ENCODE data around the gene RNF141. TPM values are rescaled to one million over a fixed set of nuclear protein-coding genes. Genes with fewer than 3 reads are reported as not detected.

Gene RNF141
- total and polyA plus RNA-seq, 2 of the 13 experiments (the other 11 are each of a cell fraction or from before 2014, with no cell fraction given) = 9.3 to 22.4 TPM

- no peak for TF ChIP-seq ARID4A (CRISPR knock-in tag; IDR thresholded peaks at IDR 0.05; ENCODE audit: borderline replicate concordance)
- peak; percentile 37; the same call in 1 of the 2 replicates for TF ChIP-seq PATZ1 (CRISPR knock-in tag; IDR thresholded peaks at IDR 0.05)
- no peak for TF ChIP-seq DDIT3 (CRISPR knock-in tag; IDR thresholded peaks at IDR 0.05)
- no peak for TF ChIP-seq ZNF740 (CRISPR knock-in tag; IDR thresholded peaks at IDR 0.05)
- no peak for TF ChIP-seq KDM4B (CRISPR knock-in tag; IDR thresholded peaks at IDR 0.05)
- no peak for TF ChIP-seq DR1 (CRISPR knock-in tag; IDR thresholded peaks at IDR 0.05)
- no peak for TF ChIP-seq SMYD3 (CRISPR knock-in tag; IDR thresholded peaks at IDR 0.05)
- no peak for TF ChIP-seq ZNF510 (CRISPR knock-in tag; IDR thresholded peaks at IDR 0.05; ENCODE audit: low read depth)
- TF ChIP-seq FOSL2 (CRISPR knock-in tag; IDR thresholded peaks at IDR 0.05) = peak; percentile 88
- no peak for TF ChIP-seq SP140L (CRISPR knock-in tag; IDR thresholded peaks at IDR 0.05; ENCODE audit: borderline replicate concordance)
- TF ChIP-seq ZNF251 (CRISPR knock-in tag; IDR thresholded peaks at IDR 0.05) = no peak
- TF ChIP-seq MAFG (CRISPR knock-in tag; IDR thresholded peaks at IDR 0.05) = peak; percentile 91
- TF ChIP-seq MXI1 (IDR thresholded peaks at IDR 0.05; ENCODE audit: borderline replicate concordance, low read depth, low read length) = peak; percentile 51; the same call in 1 of the 3 replicates
- no peak for TF ChIP-seq ZNF446 (CRISPR knock-in tag; IDR thresholded peaks at IDR 0.05)
- 0 out of 2 replicates have a peak, but pooled peaks have one; percentile 16 for TF ChIP-seq BHLHE40 (IDR thresholded peaks at IDR 0.05; ENCODE audit: low read length)
- no peak for TF ChIP-seq ZNF569 (CRISPR knock-in tag; IDR thresholded peaks at IDR 0.05; ENCODE audit: borderline replicate concordance)
- TF ChIP-seq SIX4 (CRISPR knock-in tag; IDR thresholded peaks at IDR 0.05) = no peak
- no peak for TF ChIP-seq ZBTB37 (CRISPR knock-in tag; IDR thresholded peaks at IDR 0.05)
- TF ChIP-seq NFE2L1 (CRISPR knock-in tag; IDR thresholded peaks at IDR 0.05; ENCODE audit: borderline replicate concordance) = 0 out of 2 replicates have a peak, but pooled peaks have one; percentile 35
- peak in 1 of 2 experiments; percentile 32; a peak in 1 of 4 replicates for TF ChIP-seq EP300 (IDR thresholded peaks at IDR 0.05; ENCODE audit: low read depth in 2 of 2, low read length in 2 of 2)
- no peak for TF ChIP-seq EP300 (CRISPR knock-in tag; IDR thresholded peaks at IDR 0.05; ENCODE audit: borderline replicate concordance)
These were observed 50.4 kb downstream of the RNF141 start (continued) for GRCh38 chr11:10490398-10491241.
